GM12864 (cell line): ENCODE data around the gene CD37.

ENCODE experiments used
- DNase-seq: peaks from one replicate; pipeline ENCODE4 v3.0.0-alpha.2; 2011; ENCODE audit warnings: low read depth
- H3K4me3 ChIP-seq: 2 replicates; pipeline ENCODE4 v1.5.1; 2011; ENCODE audit warnings: mild to moderate bottlenecking, low read depth, low read length, control low read depth
- TF ChIP-seq, protein P1 (sequence below): IDR thresholded peaks from 2 replicates; pipeline ENCODE4 v1.5.1; 2011; ENCODE audit warnings: low read depth, mild to moderate bottlenecking, moderate library complexity, low read length, control low read depth, inconsistent platforms; ENCODE audit errors: missing control alignments

CD37 gene

DNA sequence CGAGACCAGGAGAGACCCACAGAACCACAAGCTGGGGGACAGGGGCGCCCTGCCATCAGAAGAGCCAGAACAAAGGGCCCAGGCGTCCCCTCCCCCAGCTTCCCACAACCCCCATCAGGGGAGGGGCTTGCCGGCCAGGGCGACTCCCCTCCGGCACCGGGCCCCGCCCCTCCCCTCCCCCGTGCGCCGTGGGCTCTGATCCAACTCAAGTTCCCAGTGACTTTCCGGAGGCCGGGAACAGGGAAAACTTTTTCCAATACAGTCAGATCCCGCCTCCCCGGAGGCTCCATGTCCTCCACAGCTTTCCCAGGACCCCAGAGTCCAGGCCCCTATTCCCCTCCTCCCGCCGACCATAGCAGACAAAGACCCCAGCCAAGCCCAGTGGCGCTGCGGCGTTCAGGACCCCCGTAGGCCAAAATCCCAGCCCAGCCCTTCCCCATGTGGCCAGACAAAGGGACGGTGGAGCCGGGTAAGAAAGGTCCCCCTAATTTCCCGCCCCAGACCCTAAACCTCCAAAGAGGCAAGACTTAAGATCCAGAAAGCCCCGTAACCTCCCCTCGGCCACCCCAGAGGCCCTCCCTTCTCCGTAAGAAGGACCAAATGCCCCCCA is 26.3 kb downstream of the CD37 start:
- DNase-seq, result no peak

DNA sequence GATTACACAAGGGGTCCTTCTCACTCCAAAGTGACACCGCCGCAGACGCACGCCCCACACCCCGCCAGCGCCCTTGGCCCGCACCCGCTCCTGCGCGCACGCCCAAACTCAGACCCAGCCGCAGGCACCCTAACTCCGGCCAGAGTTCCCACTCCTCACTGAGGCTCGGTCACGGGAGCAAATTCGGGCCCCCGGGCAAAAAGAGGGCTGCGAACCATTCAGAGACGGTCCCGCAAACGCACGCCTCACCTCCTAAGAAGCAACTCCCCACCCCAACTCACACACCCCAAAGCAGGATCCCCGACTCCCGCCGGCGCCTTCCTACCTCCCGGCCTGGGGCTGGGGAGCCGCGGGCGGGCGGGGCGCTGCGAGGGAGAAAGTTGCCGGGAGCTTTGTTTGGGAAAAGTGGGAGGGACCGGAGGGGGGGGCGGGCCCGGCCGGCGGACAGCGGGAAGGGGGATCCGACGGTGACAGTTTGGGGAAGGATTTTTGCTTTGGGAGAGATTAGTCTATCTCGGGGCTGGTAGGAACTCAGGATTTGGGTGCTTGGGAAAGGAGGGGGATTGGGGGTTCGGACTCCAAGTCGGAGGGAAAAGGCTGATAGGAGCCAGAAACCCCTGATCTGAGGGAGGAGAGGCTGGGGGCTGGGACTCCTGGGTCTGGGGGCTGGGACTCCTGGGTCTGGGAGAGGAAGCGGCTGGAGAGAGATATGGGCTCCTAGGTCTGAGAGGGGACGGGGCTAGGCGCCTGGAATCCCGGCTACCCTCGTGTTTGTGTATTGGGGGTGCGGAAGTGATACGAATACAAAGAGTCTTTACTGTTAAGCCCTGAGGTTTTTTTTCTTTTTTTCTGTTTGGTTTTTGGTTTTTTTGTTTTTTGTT is 27.1 kb downstream of the CD37 start, which contains the start of gene TEAD2:
Gene TEAD2, minus strand, starts transcription at position 369 of the 881 bp plus-strand sequence. CDS start 2,341 bp downstream, outside the sequence.
- no peak within 1 kb of the TSS for H3K4me3 ChIP-seq
- DNase-seq, result no peak
- TF ChIP-seq, protein P1, sequence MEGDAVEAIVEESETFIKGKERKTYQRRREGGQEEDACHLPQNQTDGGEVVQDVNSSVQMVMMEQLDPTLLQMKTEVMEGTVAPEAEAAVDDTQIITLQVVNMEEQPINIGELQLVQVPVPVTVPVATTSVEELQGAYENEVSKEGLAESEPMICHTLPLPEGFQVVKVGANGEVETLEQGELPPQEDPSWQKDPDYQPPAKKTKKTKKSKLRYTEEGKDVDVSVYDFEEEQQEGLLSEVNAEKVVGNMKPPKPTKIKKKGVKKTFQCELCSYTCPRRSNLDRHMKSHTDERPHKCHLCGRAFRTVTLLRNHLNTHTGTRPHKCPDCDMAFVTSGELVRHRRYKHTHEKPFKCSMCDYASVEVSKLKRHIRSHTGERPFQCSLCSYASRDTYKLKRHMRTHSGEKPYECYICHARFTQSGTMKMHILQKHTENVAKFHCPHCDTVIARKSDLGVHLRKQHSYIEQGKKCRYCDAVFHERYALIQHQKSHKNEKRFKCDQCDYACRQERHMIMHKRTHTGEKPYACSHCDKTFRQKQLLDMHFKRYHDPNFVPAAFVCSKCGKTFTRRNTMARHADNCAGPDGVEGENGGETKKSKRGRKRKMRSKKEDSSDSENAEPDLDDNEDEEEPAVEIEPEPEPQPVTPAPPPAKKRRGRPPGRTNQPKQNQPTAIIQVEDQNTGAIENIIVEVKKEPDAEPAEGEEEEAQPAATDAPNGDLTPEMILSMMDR, result no peak

More for the DNA sequence above, 26.3 kb downstream of the CD37 start:
- TF ChIP-seq, protein P1, result no peak
- H3K4me3 ChIP-seq, result no peak overlapping the region

DNA sequence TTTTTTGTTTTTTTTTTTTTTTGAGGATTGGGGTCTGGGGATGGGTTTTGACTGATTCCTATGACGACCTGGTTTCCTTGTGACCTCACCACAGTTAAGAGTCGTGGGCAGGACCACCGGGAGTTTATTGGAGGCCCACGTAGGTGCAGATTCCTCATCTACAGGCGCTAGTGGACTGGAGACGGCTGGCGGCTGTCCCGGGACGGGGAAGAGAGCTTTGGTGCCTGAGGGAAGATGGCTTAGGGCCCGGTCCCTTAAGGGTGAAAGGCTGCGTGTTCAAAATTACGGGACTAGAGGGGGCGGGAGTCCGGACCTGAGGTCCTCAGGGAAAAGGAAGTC is 27.7 kb downstream of the CD37 start:
- TF ChIP-seq, protein P1, result no peak
- DNase-seq, result no peak
- H3K4me3 ChIP-seq, result no peak overlapping the region

DNA sequence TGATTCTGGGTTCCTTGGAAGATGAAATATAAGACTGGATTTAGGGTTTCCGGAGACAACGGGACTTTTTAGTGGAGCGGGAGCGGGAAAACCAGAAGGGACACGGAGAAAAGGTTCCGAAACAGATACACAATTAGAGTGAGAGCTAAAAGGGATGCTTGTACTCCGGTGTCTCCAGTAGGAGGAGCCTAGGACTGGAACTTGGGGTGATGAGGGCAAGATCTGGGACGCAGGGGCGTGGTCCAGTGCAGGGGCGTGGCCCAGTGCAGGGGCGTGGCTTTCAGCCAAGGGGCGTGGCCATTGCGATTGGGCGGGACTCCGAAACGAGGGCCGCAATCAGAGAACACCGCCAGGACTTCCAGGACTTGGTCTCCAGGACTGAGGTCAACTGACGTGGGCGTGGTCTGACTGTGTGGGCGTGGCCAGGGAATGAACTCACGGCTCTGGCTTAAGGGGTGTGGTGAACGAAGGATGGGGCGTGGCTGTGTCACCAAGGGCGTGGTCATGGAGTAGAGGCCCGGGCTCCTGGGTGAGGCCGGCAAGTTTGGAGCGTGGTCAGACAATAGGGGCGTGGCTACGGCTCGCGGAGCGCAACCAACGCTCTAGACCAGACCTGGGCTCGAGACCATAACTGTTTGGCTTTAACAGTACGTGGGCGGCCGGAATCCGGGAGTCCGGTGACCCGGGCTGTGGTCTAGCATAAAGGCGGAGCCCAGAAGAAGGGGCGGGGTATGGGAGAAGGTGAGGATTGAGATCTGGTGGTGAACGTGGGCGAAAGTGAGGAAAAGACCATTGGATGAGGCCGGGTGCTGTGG is 28.3 kb downstream of the CD37 start, which contains the start of gene DKKL1:
Gene DKKL1, plus strand, starts transcription at position 610 of the 815 bp plus-strand sequence. Its CDS starts 122 bp downstream, at position 732.
- TF ChIP-seq, protein P1, result no peak
- DNase-seq, result peak; percentile 68
- H3K4me3 ChIP-seq, result 0 out of 2 replicates have a peak within 1 kb of the TSS, but pooled peaks have one; percentile 6

DNA sequence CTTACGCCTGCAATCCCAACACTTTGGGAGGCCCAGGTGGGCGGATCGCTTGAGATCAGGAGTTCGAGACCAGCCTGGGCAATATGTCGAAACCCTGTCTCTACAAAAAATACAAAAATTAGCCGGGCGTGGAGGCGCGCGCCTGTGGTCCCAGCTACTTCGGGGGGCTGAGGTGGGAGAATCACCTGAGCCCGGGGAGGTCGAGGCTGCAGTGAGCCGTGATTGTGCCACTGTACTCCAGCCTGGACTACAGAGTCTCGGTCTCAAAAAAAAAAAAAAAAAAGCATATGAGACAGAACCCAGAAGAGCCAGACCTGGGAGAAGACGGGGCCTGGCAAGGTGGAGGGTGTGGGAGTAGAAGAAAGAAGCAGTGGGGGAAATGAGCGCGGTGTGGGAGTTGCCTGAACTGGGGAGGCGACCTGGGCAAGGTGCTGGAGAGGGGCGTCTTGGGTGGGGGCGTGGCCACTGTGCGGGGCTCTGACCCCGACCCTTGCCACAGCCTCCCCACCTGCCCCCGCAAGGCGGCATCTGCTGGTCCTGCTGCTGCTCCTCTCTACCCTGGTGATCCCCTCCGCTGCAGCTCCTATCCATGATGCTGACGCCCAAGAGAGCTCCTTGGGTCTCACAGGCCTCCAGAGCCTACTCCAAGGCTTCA is 29.0 kb downstream of the CD37 start:
- TF ChIP-seq, protein P1, result no peak
- no peak for DNase-seq
- H3K4me3 ChIP-seq, result no peak overlapping the region

DNA sequence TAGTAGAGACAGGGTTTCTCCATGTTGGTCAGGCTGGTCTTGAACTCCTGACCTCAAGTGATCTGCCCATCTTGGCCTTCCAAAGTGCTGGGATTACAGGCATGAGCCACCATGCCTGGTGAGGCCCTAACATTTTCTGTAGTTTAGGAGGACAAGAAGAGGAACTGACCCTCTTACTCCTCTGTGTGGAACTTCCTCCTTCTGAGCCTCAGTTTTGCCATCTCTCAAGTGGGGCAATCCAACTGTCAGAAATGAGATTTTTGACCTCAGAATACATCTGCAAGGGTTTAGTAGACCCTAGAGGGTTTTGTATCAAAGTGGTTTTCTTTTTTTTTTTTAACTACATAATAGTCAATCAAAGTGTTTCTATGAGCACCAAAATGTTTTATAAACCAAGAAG is 30.9 kb downstream of the CD37 start:
- TF ChIP-seq, protein P1, result no peak
- H3K4me3 ChIP-seq, result no peak overlapping the region
- no peak for DNase-seq
